K562 treated with DMSO at 1 percent for 12 hours (cell line): ENCODE results near the gene CYP2C18. TPM values are rescaled to one million over a fixed set of nuclear protein-coding genes. Genes with fewer than 3 reads are reported as not detected.

ENCODE experiments used
- total RNA-seq: library from RNA; unstranded; fragments of 300-600 nt; gene quantifications from 2 replicates; pipeline ENCODE4 v1.2.3, GENCODE V29; 2022; ENCODE audit not compliant: insufficient read depth

CYP2C18 gene
- not detected in 2 replicates for total RNA-seq

GRCh38 chr10:94683214-94684054, at the start of gene CYP2C18:
Gene CYP2C18 (plus strand): TSS chr10:94683729. CDS start chr10:94683820, 91 bp downstream.

GRCh38 chr10:94762393-94762792, 78.9 kb downstream of the CYP2C18 start, which contains the start of gene CYP2C19:
Gene CYP2C19 (plus strand): TSS chr10:94762681. CDS start chr10:94762706, 25 bp downstream.

Other genes starting within 250 kb of the CYP2C18 start
- 3.2 and 41.5 TPM in 2 replicates for gene HELLS, start 137.9 kb upstream of the CYP2C18 start, total RNA-seq
- not detected in 2 replicates for gene CYP2C19, start 79.0 kb downstream of the CYP2C18 start, total RNA-seq